Panc1 (cell line): Measurements from ENCODE around the gene PCNX2. TPM values are rescaled to one million over a fixed set of nuclear protein-coding genes. Genes with fewer than 3 reads are reported as not detected.

Experiments used
- ATAC-seq: fragments of 200-7000 bp; cut with Tn5 transposase; 2 replicates; pipeline ENCODE4 v1.9.1; 2020; ENCODE audit warnings: mild to moderate bottlenecking, moderate library complexity
- BruUV-seq: library from RNA; stranded (reverse); fragments of 400-500 nt; replicated peaks from 2 replicates; lab custom pipeline; 2021; lab: Mats Ljungman, UMichigan
- CTCF ChIA-PET: fragments of 300-600 bp; sonication (Branson Sonifier 250); formaldehyde crosslinking; loops from one replicate; lab custom pipeline; 2022; ENCODE audit warnings: antibody characterized with exemption; lab: Charles Lee
- POLR2A ChIA-PET: fragments of 300-600 bp; sonication (Branson Sonifier 250); formaldehyde crosslinking; loops from one replicate; lab custom pipeline; 2022; ENCODE audit warnings: antibody characterized with exemption; lab: Charles Lee
- DNase-seq: peaks from one replicate; pipeline ENCODE4 v3.0.0-alpha.2; 2010; ENCODE audit warnings: low read depth, low spot score
- H3K27ac ChIP-seq: 2 replicates; pipeline ENCODE4 v1.5.1; 2011; ENCODE audit warnings: mild to moderate bottlenecking, low read length, inconsistent platforms
- H3K27me3 ChIP-seq: fragments of 200-500 bp; sonication (Bioruptor generic); 2 replicates; pipeline ENCODE4 v1.6.0; 2014; ENCODE audit warnings: low read length, inconsistent platforms; ENCODE audit not compliant: control insufficient read depth, insufficient read depth
- H3K36me3 ChIP-seq: fragments of 200-500 bp; sonication (Bioruptor generic); 2 replicates; pipeline ENCODE4 v1.5.1; 2014; ENCODE audit warnings: inconsistent platforms, mild to moderate bottlenecking, low read length, moderate library complexity; ENCODE audit not compliant: control insufficient read depth, insufficient read depth
- H3K4me1 ChIP-seq: 2 replicates; pipeline ENCODE4 v1.5.1; 2011; ENCODE audit warnings: inconsistent platforms, mild to moderate bottlenecking, low read length, moderate library complexity; ENCODE audit not compliant: control insufficient read depth, insufficient read depth
- H3K4me3 ChIP-seq, 2 experiments: 2 replicates each; pipeline ENCODE4 v1.5.1; 2011 to 2012; ENCODE audit warnings: low read depth in 2 of 2, low read length in 2 of 2, mild to moderate bottlenecking in 2 of 2, inconsistent platforms in 1 of 2, moderate library complexity in 1 of 2
- H3K9me3 ChIP-seq: fragments of 200-500 bp; sonication (Bioruptor generic); 2 replicates; pipeline ENCODE4 v1.5.1; 2014; ENCODE audit warnings: low read depth, mild to moderate bottlenecking, inconsistent platforms, low read length, moderate library complexity; ENCODE audit not compliant: control insufficient read depth, insufficient read depth
- CTCF ChIP-seq: fragments of 450-650 bp; IDR thresholded peaks from 2 replicates; pipeline ENCODE4 v1.5.1; 2017; ENCODE audit warnings: mild to moderate bottlenecking
- POLR2AphosphoS5 ChIP-seq: IDR thresholded peaks from 2 replicates; pipeline ENCODE4 v1.6.1; 2012; ENCODE audit warnings: mild to moderate bottlenecking, low read depth, low read length, moderate library complexity
- REST ChIP-seq, 2 experiments: IDR thresholded peaks; 2 replicates each; pipeline ENCODE4 v1.6.1; 2011 to 2012; ENCODE audit warnings: low read depth in 2 of 2, control low read depth in 1 of 2, low read length in 1 of 2, mild to moderate bottlenecking in 1 of 2, moderate library complexity in 1 of 2; ENCODE audit not compliant: insufficient read depth in 1 of 2
- SIN3A ChIP-seq: IDR thresholded peaks from 2 replicates; pipeline ENCODE4 v1.6.1; 2012; ENCODE audit warnings: low read depth, mild to moderate bottlenecking, low read length, moderate library complexity, borderline replicate concordance; ENCODE audit not compliant: insufficient read depth
- TCF7L2 ChIP-seq: IDR thresholded peaks from 2 replicates; pipeline ENCODE4 v1.6.1; 2011; ENCODE audit warnings: mild to moderate bottlenecking, low read depth, low read length, inconsistent platforms
- in situ Hi-C: cut with HindIII; loops from 2 replicates; pipeline ENCODE4 v1.10.0; 2016; ENCODE audit warnings: low sequenced_read_pairs, low pct_unique_long_range_greater_than_20kb
- intact Hi-C: fragments of 100-400 bp; cut with micrococcal nuclease; formaldehyde crosslinking; loops from one replicate; pipeline ENCODE4 v1.10.0; 2022; ENCODE audit not compliant: unreplicated experiment
- total RNA-seq: library from RNA; stranded (reverse); gene quantifications from one replicate; pipeline ENCODE4 v1.2.1, GENCODE V29; 2021; ENCODE audit not compliant: unreplicated experiment

The PCNX2 gene
- total RNA-seq, 1 experiment from 2014 or later: 2.6 TPM

- intact Hi-C loops (loop anchor here (10.0 kb wide), 1 partner anchor 385 kb away; the partner anchor contains the start of gene SIPA1L2), in situ Hi-C loops (no loop called here)
- H3K36me3 ChIP-seq: no peaks in the 10 kb centered on the region
- H3K27me3 ChIP-seq: no peaks in the 10 kb centered on the region
- CTCF ChIA-PET: no interaction called here
- H3K27ac ChIP-seq: no peak overlapping the region
- no peaks in the 10 kb centered on the region for H3K4me1 ChIP-seq
- POLR2A ChIA-PET: no interaction called here
- ATAC-seq: no peak
- H3K9me3 ChIP-seq: no peaks in the 10 kb centered on the region
- TF ChIP-seq REST (IDR thresholded peaks at IDR 0.05; ENCODE audit: insufficient read depth in 1 of 2, low read depth in 2 of 2, low read length in 1 of 2): no peak
- TF ChIP-seq SIN3A: no peak
- TF ChIP-seq POLR2AphosphoS5: no peak
- TF ChIP-seq TCF7L2: no peak
- no peak for TF ChIP-seq CTCF
- BruUV-seq: no TSS peak
- DNase-seq: no peak
- no peak overlapping the region for H3K4me3 ChIP-seq
Observed at GRCh38 chr1:233019778-233020325, 275.7 kb downstream of the PCNX2 start.

GRCh38 chr1:233019083-233019482, 276.4 kb downstream of the PCNX2 start:
- Histone ChIP-seq H3K27me3 (no peaks in the 10 kb centered on the region), H3K4me3 (no peak overlapping the region), H3K27ac (no peak overlapping the region), H3K4me1 (no peaks in the 10 kb centered on the region), H3K36me3 (no peaks in the 10 kb centered on the region), H3K9me3 (no peaks in the 10 kb centered on the region)
- no peak for ATAC-seq
- ChIA-PET POLR2A (no interaction called here), CTCF (no interaction called here)
- no peak for DNase-seq
- in situ Hi-C loops: no loop called here
- intact Hi-C loops: no loop called here
- no TSS peak for BruUV-seq
- TF ChIP-seq CTCF (no peak), POLR2AphosphoS5 (no peak), REST (IDR thresholded peaks at IDR 0.05; ENCODE audit: insufficient read depth in 1 of 2, low read depth in 2 of 2, low read length in 1 of 2) (no peak), TCF7L2 (no peak)
